ENCODE data around the gene PROSER3.

The PROSER3 gene

GRCh38 chr19:35812220-35813042 lies 54.5 kb downstream of the PROSER3 start, which contains the start of gene PRODH2:
TSS of gene PRODH2 (minus strand) at chr19:35812845. CDS start at chr19:35812805, 40 bp downstream.
- FAIRE-seq = no peak
- DNase-seq (ENCODE audit: insufficient read length, low spot score) = no peak

- DNase-seq (ENCODE audit: insufficient read length, low spot score) (no peak), FAIRE-seq (no peak)
These were observed 55.3 kb downstream of the PROSER3 start for GRCh38 chr19:35813043-35813890.

GRCh38 chr19:35816262-35816661 lies 58.3 kb downstream of the PROSER3 start:
- DNase-seq (ENCODE audit: insufficient read length, low spot score) (no peak), FAIRE-seq (no peak)

GRCh38 chr19:35816846-35817245 lies 58.9 kb downstream of the PROSER3 start:
- no peak for FAIRE-seq

GRCh38 chr19:35818445-35818844 lies 60.5 kb downstream of the PROSER3 start:
- DNase-seq (ENCODE audit: insufficient read length, low spot score) (no peak), FAIRE-seq (no peak)

More at GRCh38 chr19:35816846-35817245, 58.9 kb downstream of the PROSER3 start:
- no peak for DNase-seq (ENCODE audit: insufficient read length, low spot score)
